Adrenal gland (tissue), 5 donors: ENCODE results near the gene MFSD12.

Experiments used
- POLR2A ChIP-seq, 2 donors: fragments of 450-650 bp; IDR thresholded peaks; one replicate each; pipeline ENCODE4 v1.6.1; 2017; ENCODE audit warnings: antibody characterized with exemption in 2 of 2, mild to moderate bottlenecking in 2 of 2, moderate library complexity in 1 of 2
- TF ChIP-seq, protein P1 (sequence below), 6 experiments: fragments of 450-650 bp in 4 of 6; fragments of 200-600 bp in 2 of 6; sonication (generic) in 1 of 6; IDR thresholded peaks; 1 replicate in 5 of 6; 2 replicates in 1 of 6; pipeline versions ENCODE4 v1.5.1 to v1.8.0; 2016 to 2021; ENCODE audit warnings: antibody characterized with exemption in 6 of 6, mild to moderate bottlenecking in 2 of 6, moderate library complexity in 1 of 6
- donor health status: DM: no; HTN: no; CAD: no.

DNA sequence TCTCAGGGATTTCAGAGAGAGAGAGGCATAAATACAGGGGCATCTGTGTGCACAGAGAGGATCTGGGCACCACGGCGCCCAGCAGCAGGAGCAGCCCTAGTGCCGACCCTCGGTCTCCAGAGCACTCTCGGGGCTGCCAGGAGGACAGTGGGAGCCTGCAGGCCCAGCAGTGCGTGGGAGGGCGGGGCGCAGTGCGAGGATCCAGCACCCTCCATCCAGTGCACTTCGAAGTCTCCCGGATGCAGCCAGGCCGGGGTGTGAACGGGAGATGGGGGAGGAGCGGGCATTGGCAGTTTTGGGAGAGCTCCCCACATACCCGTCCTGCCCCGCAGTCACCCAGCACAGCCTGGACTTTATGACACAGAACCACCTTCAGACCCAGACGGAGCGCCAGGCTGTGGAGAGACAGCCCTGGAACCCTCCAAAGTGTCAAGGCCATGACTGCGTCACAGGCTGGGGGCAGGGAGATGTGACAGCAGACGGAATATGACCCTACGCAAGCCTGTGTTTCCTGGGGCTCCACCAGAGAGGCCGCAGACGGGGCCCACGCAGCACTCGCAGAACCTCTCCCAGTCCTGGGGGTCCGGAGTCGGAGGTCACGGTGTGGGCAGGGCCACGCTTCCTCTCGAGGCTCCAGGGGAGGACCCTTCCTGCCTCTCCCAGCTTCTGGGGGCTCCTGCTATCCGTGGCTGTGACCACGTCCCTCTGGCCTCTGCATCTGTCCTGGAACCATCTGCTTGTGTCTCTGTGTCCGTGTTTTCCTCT lies 33.1 kb downstream of the MFSD12 start:
- TF ChIP-seq, protein P1, sequence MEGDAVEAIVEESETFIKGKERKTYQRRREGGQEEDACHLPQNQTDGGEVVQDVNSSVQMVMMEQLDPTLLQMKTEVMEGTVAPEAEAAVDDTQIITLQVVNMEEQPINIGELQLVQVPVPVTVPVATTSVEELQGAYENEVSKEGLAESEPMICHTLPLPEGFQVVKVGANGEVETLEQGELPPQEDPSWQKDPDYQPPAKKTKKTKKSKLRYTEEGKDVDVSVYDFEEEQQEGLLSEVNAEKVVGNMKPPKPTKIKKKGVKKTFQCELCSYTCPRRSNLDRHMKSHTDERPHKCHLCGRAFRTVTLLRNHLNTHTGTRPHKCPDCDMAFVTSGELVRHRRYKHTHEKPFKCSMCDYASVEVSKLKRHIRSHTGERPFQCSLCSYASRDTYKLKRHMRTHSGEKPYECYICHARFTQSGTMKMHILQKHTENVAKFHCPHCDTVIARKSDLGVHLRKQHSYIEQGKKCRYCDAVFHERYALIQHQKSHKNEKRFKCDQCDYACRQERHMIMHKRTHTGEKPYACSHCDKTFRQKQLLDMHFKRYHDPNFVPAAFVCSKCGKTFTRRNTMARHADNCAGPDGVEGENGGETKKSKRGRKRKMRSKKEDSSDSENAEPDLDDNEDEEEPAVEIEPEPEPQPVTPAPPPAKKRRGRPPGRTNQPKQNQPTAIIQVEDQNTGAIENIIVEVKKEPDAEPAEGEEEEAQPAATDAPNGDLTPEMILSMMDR (IDR thresholded peaks at IDR 0.05), result no peak
- TF ChIP-seq POLR2A (IDR thresholded peaks at IDR 0.05), result peak in 1 of 2 donors; percentile 59
